Nephron (organoid): ENCODE data around the gene CYP3A7.

Source experiments
- H3K27ac Mint-ChIP-seq, 3 experiments: 2 replicates each; pipeline ENCODE4 v1.8.0; 2020; ENCODE audit warnings: mixed read lengths in 3 of 3, mild to moderate bottlenecking in 2 of 3, moderate library complexity in 1 of 3
- H3K27me3 Mint-ChIP-seq: 2 replicates; pipeline ENCODE4 v1.8.0; 2021; ENCODE audit warnings: low read depth, mild to moderate bottlenecking, moderate library complexity, mixed read lengths
- H3K36me3 Mint-ChIP-seq: 2 replicates; pipeline ENCODE4 v1.8.0; 2020; ENCODE audit warnings: low read depth, mixed read lengths
- H3K4me1 Mint-ChIP-seq: 2 replicates; pipeline ENCODE4 v1.8.0; 2020; ENCODE audit warnings: mixed read lengths
- H3K4me3 Mint-ChIP-seq, 3 experiments: 2 replicates each; pipeline ENCODE4 v1.8.0; 2020; ENCODE audit warnings: mild to moderate bottlenecking in 3 of 3, mixed read lengths in 3 of 3, moderate library complexity in 2 of 3
- H3K9me3 Mint-ChIP-seq: 2 replicates; pipeline ENCODE4 v1.8.0; 2020; ENCODE audit warnings: mixed read lengths
- TF ChIP-seq, protein P1 (sequence below), 3 experiments: fragments of 200-600 bp; sonication (generic); IDR thresholded peaks; one replicate each; pipeline ENCODE4 v1.5.0; 2021; ENCODE audit warnings: antibody characterized with exemption in 3 of 3; ENCODE audit not compliant: unreplicated experiment in 3 of 3

Gene CYP3A7

DNA sequence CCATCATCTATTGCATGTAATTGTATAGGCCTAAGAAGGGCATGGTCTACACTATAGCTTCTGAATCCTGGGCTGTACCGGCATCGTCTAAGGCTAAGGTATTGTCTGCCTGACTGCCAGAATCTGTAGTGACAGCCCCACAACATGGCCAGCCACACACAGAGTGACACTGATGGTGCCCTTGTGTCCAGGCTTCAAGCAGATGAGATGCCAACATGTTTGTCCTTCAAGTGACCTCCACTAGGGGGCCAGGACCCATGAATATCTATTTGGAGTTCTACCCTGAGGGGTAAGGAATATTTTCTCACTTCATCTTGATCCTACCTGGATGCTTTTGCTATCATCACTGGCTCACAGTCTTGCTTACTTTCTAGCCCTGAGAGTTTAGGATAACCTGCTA, 1.5 kb downstream of the CYP3A7 start:
- Mint-ChIP-seq H3K36me3 (no peaks in the 10 kb centered on the region), H3K27ac (no peak overlapping the region), H3K27me3 (no peaks in the 10 kb centered on the region), H3K4me3 (no peak overlapping the region), H3K4me1 (peaks cover 16% of the 10 kb centered on the region), H3K9me3 (no peaks in the 10 kb centered on the region)
- TF ChIP-seq, protein P1, sequence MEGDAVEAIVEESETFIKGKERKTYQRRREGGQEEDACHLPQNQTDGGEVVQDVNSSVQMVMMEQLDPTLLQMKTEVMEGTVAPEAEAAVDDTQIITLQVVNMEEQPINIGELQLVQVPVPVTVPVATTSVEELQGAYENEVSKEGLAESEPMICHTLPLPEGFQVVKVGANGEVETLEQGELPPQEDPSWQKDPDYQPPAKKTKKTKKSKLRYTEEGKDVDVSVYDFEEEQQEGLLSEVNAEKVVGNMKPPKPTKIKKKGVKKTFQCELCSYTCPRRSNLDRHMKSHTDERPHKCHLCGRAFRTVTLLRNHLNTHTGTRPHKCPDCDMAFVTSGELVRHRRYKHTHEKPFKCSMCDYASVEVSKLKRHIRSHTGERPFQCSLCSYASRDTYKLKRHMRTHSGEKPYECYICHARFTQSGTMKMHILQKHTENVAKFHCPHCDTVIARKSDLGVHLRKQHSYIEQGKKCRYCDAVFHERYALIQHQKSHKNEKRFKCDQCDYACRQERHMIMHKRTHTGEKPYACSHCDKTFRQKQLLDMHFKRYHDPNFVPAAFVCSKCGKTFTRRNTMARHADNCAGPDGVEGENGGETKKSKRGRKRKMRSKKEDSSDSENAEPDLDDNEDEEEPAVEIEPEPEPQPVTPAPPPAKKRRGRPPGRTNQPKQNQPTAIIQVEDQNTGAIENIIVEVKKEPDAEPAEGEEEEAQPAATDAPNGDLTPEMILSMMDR (IDR thresholded peaks at IDR 0.05; ENCODE audit: unreplicated experiment in 3 of 3): peak in 1 of 3 experiments; percentile 14

- Mint-ChIP-seq H3K4me1 (peaks cover 14% of the 10 kb centered on the region), H3K27me3 (no peaks in the 10 kb centered on the region), H3K9me3 (no peaks in the 10 kb centered on the region), H3K27ac (no peak overlapping the region), H3K36me3 (no peaks in the 10 kb centered on the region), H3K4me3 (no peak overlapping the region)
- TF ChIP-seq, protein P1 (IDR thresholded peaks at IDR 0.05; ENCODE audit: unreplicated experiment in 3 of 3): no peak
Measured at GRCh38 chr7:99733003-99733402, 2.0 kb downstream of the CYP3A7 start.

DNA sequence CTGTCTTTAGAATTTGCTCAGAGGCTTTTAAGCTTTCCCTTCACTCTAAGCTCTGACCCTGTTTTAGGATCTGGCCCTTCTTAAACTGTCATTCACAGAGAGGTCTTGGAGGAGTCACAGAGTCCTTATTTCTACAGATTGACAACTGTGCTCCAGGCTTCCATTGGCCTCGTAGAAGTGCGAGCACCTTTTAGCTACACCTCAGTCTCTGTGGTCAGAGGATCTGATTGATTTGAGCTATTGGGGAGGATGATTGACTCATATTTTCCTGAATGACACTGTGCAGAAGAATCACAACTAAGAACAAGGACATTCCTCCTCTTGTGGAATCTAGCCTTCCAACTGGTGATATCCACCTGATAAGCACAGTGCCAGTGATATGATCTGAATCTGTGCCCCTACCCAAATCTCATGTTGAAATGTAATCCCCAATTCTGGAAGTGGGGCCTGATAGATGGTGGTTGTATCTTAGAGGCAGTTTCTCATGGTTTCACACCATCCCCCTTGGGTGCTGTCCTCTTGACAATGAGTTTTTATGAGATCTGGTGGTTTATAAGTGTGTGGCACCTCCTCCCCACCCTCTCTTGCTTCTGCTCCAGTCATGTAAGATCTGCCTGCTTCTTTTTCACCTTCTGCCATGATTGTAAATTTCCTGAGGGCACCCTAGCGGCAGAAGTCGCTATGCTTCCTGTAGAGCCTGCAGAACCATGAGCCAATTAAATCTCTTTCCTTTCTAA, 3.2 kb downstream of the CYP3A7 start:
- H3K4me1 Mint-ChIP-seq: peaks cover 10% of the 10 kb centered on the region
- H3K27ac Mint-ChIP-seq: no peak overlapping the region
- no peaks in the 10 kb centered on the region for H3K27me3 Mint-ChIP-seq
- no peaks in the 10 kb centered on the region for H3K36me3 Mint-ChIP-seq
- no peaks in the 10 kb centered on the region for H3K9me3 Mint-ChIP-seq
- H3K4me3 Mint-ChIP-seq: no peak overlapping the region
- TF ChIP-seq, protein P1 (IDR thresholded peaks at IDR 0.05; ENCODE audit: unreplicated experiment in 3 of 3): no peak

DNA sequence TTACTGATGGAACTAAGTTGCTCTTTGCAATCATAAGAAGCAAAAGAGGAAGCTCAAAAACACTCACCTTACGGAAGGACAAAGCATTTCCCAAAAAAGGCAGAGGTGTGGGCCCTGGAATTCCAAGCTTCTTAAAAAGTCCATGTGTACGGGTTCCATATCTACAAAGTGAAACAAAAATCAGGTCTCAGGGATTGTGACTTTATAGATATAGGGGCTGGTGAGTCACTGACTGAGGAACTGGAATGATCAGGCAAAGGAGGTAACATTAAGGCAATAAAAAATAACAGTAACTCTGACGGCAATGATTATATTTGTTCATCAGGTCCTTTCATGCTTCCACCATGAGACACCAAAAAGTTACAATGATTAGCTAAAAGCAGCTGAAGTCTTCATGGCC, 4.0 kb downstream of the CYP3A7 start:
- Mint-ChIP-seq H3K36me3 (no peaks in the 10 kb centered on the region), H3K4me1 (peaks cover 10% of the 10 kb centered on the region), H3K4me3 (no peak overlapping the region), H3K27ac (no peak overlapping the region), H3K9me3 (no peaks in the 10 kb centered on the region), H3K27me3 (no peaks in the 10 kb centered on the region)
- TF ChIP-seq, protein P1 (IDR thresholded peaks at IDR 0.05; ENCODE audit: unreplicated experiment in 3 of 3): no peak

GRCh38 chr7:99730238-99730810, 4.7 kb downstream of the CYP3A7 start:
- Mint-ChIP-seq H3K27ac (no peak overlapping the region), H3K27me3 (no peaks in the 10 kb centered on the region), H3K36me3 (no peaks in the 10 kb centered on the region), H3K9me3 (no peaks in the 10 kb centered on the region), H3K4me3 (no peak overlapping the region), H3K4me1 (peaks cover 7% of the 10 kb centered on the region)
- TF ChIP-seq, protein P1 (IDR thresholded peaks at IDR 0.05; ENCODE audit: unreplicated experiment in 3 of 3): no peak
